Mesenchymal stem cell (in vitro differentiated cells and primary cell): Measurements from ENCODE around the gene MAPK10.

Source experiments
- DNase-seq: peaks from one replicate; pipeline ENCODE4 v3.0.0-alpha.2; 2013
- H2AFZ ChIP-seq: one replicate; pipeline ENCODE4 v1.6.1; 2013; ENCODE audit warnings: low read depth, mild to moderate bottlenecking, control low read depth, inconsistent platforms, low read length, moderate library complexity
- H2AK5ac ChIP-seq: 2 replicates; pipeline ENCODE4 v1.6.1; 2013; ENCODE audit warnings: low read length, moderate library complexity, mild to moderate bottlenecking, inconsistent platforms; ENCODE audit not compliant: severe bottlenecking
- H2BK120ac ChIP-seq: one replicate; pipeline ENCODE4 v1.6.1; 2013; ENCODE audit warnings: low read depth, mild to moderate bottlenecking, inconsistent platforms, low read length, moderate library complexity
- H2BK12ac ChIP-seq, 2 experiments: one replicate each; pipeline ENCODE4 v1.6.1; 2013; ENCODE audit warnings: inconsistent platforms in 2 of 2, low read length in 2 of 2, mild to moderate bottlenecking in 2 of 2, moderate library complexity in 2 of 2, control low read depth in 1 of 2
- H2BK15ac ChIP-seq: one replicate; pipeline ENCODE4 v1.6.1; 2013; ENCODE audit warnings: mild to moderate bottlenecking, low read depth, inconsistent platforms; ENCODE audit not compliant: poor library complexity, severe bottlenecking
- H2BK5ac ChIP-seq: 2 replicates; pipeline ENCODE4 v1.6.1; 2013; ENCODE audit warnings: low read depth, mild to moderate bottlenecking, low read length, control low read depth, inconsistent platforms; ENCODE audit not compliant: poor library complexity, severe bottlenecking
- H3K14ac ChIP-seq, 2 experiments: one replicate each; pipeline ENCODE4 v1.6.1; 2013; ENCODE audit warnings: inconsistent platforms in 2 of 2, low read length in 2 of 2, control low read depth in 1 of 2, mild to moderate bottlenecking in 1 of 2, moderate library complexity in 1 of 2
- H3K18ac ChIP-seq, 2 experiments: one replicate each; pipeline ENCODE4 v1.6.1; 2013; ENCODE audit warnings: inconsistent platforms in 2 of 2, low read length in 2 of 2, control low read depth in 1 of 2, low read depth in 1 of 2, mild to moderate bottlenecking in 1 of 2
- H3K23ac ChIP-seq, 2 experiments: one replicate each; pipeline ENCODE4 v1.6.1; 2013; ENCODE audit warnings: inconsistent platforms in 2 of 2, low read length in 2 of 2, mild to moderate bottlenecking in 2 of 2, moderate library complexity in 2 of 2, control low read depth in 1 of 2
- H3K27ac ChIP-seq: 2 replicates; pipeline ENCODE4 v1.5.1; 2013; ENCODE audit warnings: mild to moderate bottlenecking, moderate library complexity, low read length, control low read depth, inconsistent platforms; ENCODE audit not compliant: poor library complexity, severe bottlenecking
- H3K27me3 ChIP-seq, 2 experiments: 2 replicates each; pipeline versions ENCODE4 v1.6.1 to v1.7.0; 2013; ENCODE audit warnings: low read length in 2 of 2, mild to moderate bottlenecking in 2 of 2, moderate library complexity in 2 of 2, control low read depth in 1 of 2, inconsistent platforms in 1 of 2; ENCODE audit not compliant: control insufficient read depth in 1 of 2, insufficient read depth in 1 of 2
- H3K36me3 ChIP-seq, 2 experiments: 2 replicates each; pipeline versions ENCODE4 v1.6.1 to v1.7.0; 2013; ENCODE audit warnings: low read length in 2 of 2, control low read depth in 1 of 2, inconsistent platforms in 1 of 2, low read depth in 1 of 2, mild to moderate bottlenecking in 1 of 2; ENCODE audit not compliant: insufficient read depth in 2 of 2, control insufficient read depth in 1 of 2
- H3K4ac ChIP-seq, 2 experiments: one replicate each; pipeline ENCODE4 v1.6.1; 2013; ENCODE audit warnings: inconsistent platforms in 2 of 2, low read length in 2 of 2, mild to moderate bottlenecking in 2 of 2, moderate library complexity in 2 of 2, control low read depth in 1 of 2, low read depth in 1 of 2
- H3K4me1 ChIP-seq: 2 replicates; pipeline ENCODE4 v1.6.1; 2013; ENCODE audit warnings: low read depth, low read length, control low read depth; ENCODE audit not compliant: control insufficient read depth, insufficient read depth
- H3K4me2 ChIP-seq: 2 replicates; pipeline ENCODE4 v1.6.1; 2013; ENCODE audit warnings: low read length, mild to moderate bottlenecking, inconsistent platforms; ENCODE audit not compliant: poor library complexity, severe bottlenecking
- H3K4me3 ChIP-seq, 2 experiments: 2 replicates each; pipeline versions ENCODE4 v1.5.1 to v1.7.0; 2013; ENCODE audit warnings: low read length in 2 of 2, mild to moderate bottlenecking in 2 of 2, control low read depth in 1 of 2, low read depth in 1 of 2; ENCODE audit not compliant: insufficient read depth in 1 of 2
- H3K79me1 ChIP-seq: replicated peaks from 2 replicates; pipeline ENCODE4 v1.6.1; 2013; ENCODE audit warnings: mild to moderate bottlenecking, control low read depth, low read length, inconsistent platforms; ENCODE audit not compliant: poor library complexity, severe bottlenecking
- H3K9ac ChIP-seq: 2 replicates; pipeline ENCODE4 v1.7.0; 2013; ENCODE audit warnings: mild to moderate bottlenecking, low read length, moderate library complexity
- H3K9me3 ChIP-seq: 2 replicates; pipeline ENCODE4 v1.7.0; 2013; ENCODE audit warnings: mild to moderate bottlenecking, low read length; ENCODE audit not compliant: control insufficient read depth
- H4K8ac ChIP-seq: one replicate; pipeline ENCODE4 v1.6.1; 2013; ENCODE audit warnings: inconsistent platforms, mild to moderate bottlenecking, low read length, moderate library complexity
- H4K91ac ChIP-seq: one replicate; pipeline ENCODE4 v1.6.1; 2013; ENCODE audit warnings: mild to moderate bottlenecking, low read length, inconsistent platforms
- WGBS: methylation state at CpG from one replicate; pipeline ENCODE4 v1.1.7; 2013; ENCODE audit warnings: mixed read lengths; 5-methylcytosine and 5-hydroxymethylcytosine counted together

The MAPK10 gene

GRCh38 chr4:86294883-86295282 is 65.0 kb downstream of the MAPK10 start:
- Histone ChIP-seq H2BK120ac (no peak overlapping the region), H3K4me1 (no peaks in the 10 kb centered on the region), H3K9me3 (peaks cover 11% of the 10 kb centered on the region), H3K23ac (no peak overlapping the region), H2BK12ac (no peak overlapping the region), H2BK5ac (no peak overlapping the region), H4K91ac (no peak overlapping the region), H2BK15ac (no peak overlapping the region), H3K4ac (no peak overlapping the region), H3K4me3 (no peak overlapping the region), H3K36me3 (no peaks in the 10 kb centered on the region), H3K4me2 (no peak overlapping the region), H3K27me3 (no peaks in the 10 kb centered on the region), H4K8ac (no peak overlapping the region), H3K18ac (no peak overlapping the region), H2AK5ac (no peak overlapping the region), H3K79me1 (no peaks in the 10 kb centered on the region), H3K27ac (no peak overlapping the region), H2AFZ (no peak overlapping the region), H3K14ac (no peak overlapping the region), H3K9ac (no peak overlapping the region)
- DNase-seq: no peak
- WGBS: 98% methylated on average over 11 of the region's 11 CpGs

- no peak overlapping the region for H3K18ac ChIP-seq
- H2BK15ac ChIP-seq: no peak overlapping the region
- no peak overlapping the region for H4K91ac ChIP-seq
- peaks cover under 1% of the 10 kb centered on the region for H3K9me3 ChIP-seq
- H2AFZ ChIP-seq: no peak overlapping the region
- H2BK120ac ChIP-seq: no peak overlapping the region
- no peak overlapping the region for H3K4me2 ChIP-seq
- no peak overlapping the region for H3K9ac ChIP-seq
- H2BK5ac ChIP-seq: no peak overlapping the region
- H3K27ac ChIP-seq: no peak overlapping the region
- no peak overlapping the region for H4K8ac ChIP-seq
- no peak overlapping the region for H3K4ac ChIP-seq
- no peaks in the 10 kb centered on the region for H3K36me3 ChIP-seq
- no peak overlapping the region for H2BK12ac ChIP-seq
- no peak overlapping the region for H3K23ac ChIP-seq
- H3K4me1 ChIP-seq: no peaks in the 10 kb centered on the region
- H3K79me1 ChIP-seq: no peaks in the 10 kb centered on the region
- no peak overlapping the region for H2AK5ac ChIP-seq
- DNase-seq: no peak
- no peaks in the 10 kb centered on the region for H3K27me3 ChIP-seq
- no peak overlapping the region for H3K14ac ChIP-seq
- no peak overlapping the region for H3K4me3 ChIP-seq
- WGBS: 100% methylated on average over 2 of the region's 2 CpGs
These were observed 68.7 kb downstream of the MAPK10 start for GRCh38 chr4:86291180-86291579.

GRCh38 chr4:86286726-86287125 is 73.1 kb downstream of the MAPK10 start:
- Histone ChIP-seq H3K9me3 (no peaks in the 10 kb centered on the region), H3K4me1 (no peaks in the 10 kb centered on the region), H3K14ac (no peak overlapping the region), H2BK15ac (no peak overlapping the region), H4K91ac (no peak overlapping the region), H3K4me2 (no peak overlapping the region), H3K4me3 (no peak overlapping the region), H2BK12ac (no peak overlapping the region), H2AFZ (no peak overlapping the region), H3K36me3 (no peaks in the 10 kb centered on the region), H3K4ac (no peak overlapping the region), H3K27ac (no peak overlapping the region), H3K79me1 (no peaks in the 10 kb centered on the region), H2BK120ac (no peak overlapping the region), H3K18ac (no peak overlapping the region), H3K27me3 (no peaks in the 10 kb centered on the region), H2BK5ac (no peak overlapping the region), H3K23ac (no peak overlapping the region), H2AK5ac (no peak overlapping the region), H3K9ac (no peak overlapping the region), H4K8ac (no peak overlapping the region)
- 90% methylated on average over 1 of the region's 2 CpGs for WGBS
- DNase-seq: no peak

GRCh38 chr4:86283371-86283770 is 76.5 kb downstream of the MAPK10 start:
- WGBS: 84% methylated on average over 3 of the region's 3 CpGs
- no peak overlapping the region for H3K4me3 ChIP-seq
- no peaks in the 10 kb centered on the region for H3K36me3 ChIP-seq
- no peak overlapping the region for H3K18ac ChIP-seq
- no peak overlapping the region for H3K4ac ChIP-seq
- no peak overlapping the region for H3K27ac ChIP-seq
- no peak overlapping the region for H3K23ac ChIP-seq
- H3K4me2 ChIP-seq: no peak overlapping the region
- no peak overlapping the region for H4K8ac ChIP-seq
- no peaks in the 10 kb centered on the region for H3K79me1 ChIP-seq
- H3K27me3 ChIP-seq: no peaks in the 10 kb centered on the region
- H2BK15ac ChIP-seq: no peak overlapping the region
- no peak overlapping the region for H2BK12ac ChIP-seq
- H3K9me3 ChIP-seq: no peaks in the 10 kb centered on the region
- H2BK5ac ChIP-seq: no peak overlapping the region
- DNase-seq: no peak
- no peaks in the 10 kb centered on the region for H3K4me1 ChIP-seq
- H2AFZ ChIP-seq: no peak overlapping the region
- H3K14ac ChIP-seq: no peak overlapping the region
- H4K91ac ChIP-seq: no peak overlapping the region
- no peak overlapping the region for H3K9ac ChIP-seq
- no peak overlapping the region for H2BK120ac ChIP-seq
- H2AK5ac ChIP-seq: no peak overlapping the region
